Gastroesophageal sphincter (tissue), 3 donors: ENCODE results near the gene LEP.

Source experiments
- CTCF ChIP-seq, 4 experiments: fragments of 200-600 bp in 2 of 4; fragments of 450-650 bp in 2 of 4; sonication (generic) in 1 of 4; IDR thresholded peaks; one replicate each; pipeline ENCODE4 v1.5.1; 2017 to 2019; ENCODE audit warnings: antibody characterized with exemption in 4 of 4, mild to moderate bottlenecking in 2 of 4, moderate library complexity in 2 of 4
- EP300 ChIP-seq: sonication (generic); formaldehyde crosslinking; IDR thresholded peaks from one replicate; pipeline ENCODE4 v1.6.1; 2017; ENCODE audit warnings: antibody characterized with exemption, mild to moderate bottlenecking
- POLR2A ChIP-seq, 2 donors: fragments of 450-650 bp; IDR thresholded peaks; one replicate each; pipeline ENCODE4 v1.6.1; 2017; ENCODE audit warnings: antibody characterized with exemption in 2 of 2, mild to moderate bottlenecking in 2 of 2, moderate library complexity in 1 of 2

- TF ChIP-seq CTCF (IDR thresholded peaks at IDR 0.05) (no peak), EP300 (no peak), POLR2A (IDR thresholded peaks at IDR 0.05) (no peak)
Measured at GRCh38 chr7:128201067-128201689, 39.9 kb upstream of the LEP start.
